ENCODE measurements around the gene C2orf76.

Gene C2orf76

GRCh38 chr2:119263656-119264055 lies 103.0 kb downstream of the C2orf76 start:
- DNase-seq (ENCODE audit: low spot score): no peak

- DNase-seq (ENCODE audit: low spot score): no peak
Measured at GRCh38 chr2:119263025-119263424, 103.6 kb downstream of the C2orf76 start.

GRCh38 chr2:119261493-119262225 lies 105.0 kb downstream of the C2orf76 start:
- no peak for DNase-seq (ENCODE audit: low spot score)

- no peak for DNase-seq (ENCODE audit: low spot score)
Measured at GRCh38 chr2:119260646-119261492, 105.8 kb downstream of the C2orf76 start.

GRCh38 chr2:119259296-119259860 lies 107.3 kb downstream of the C2orf76 start:
- no peak for DNase-seq (ENCODE audit: low spot score)

GRCh38 chr2:119257198-119257597 lies 109.4 kb downstream of the C2orf76 start:
- no peak for DNase-seq (ENCODE audit: low spot score)

- no peak for DNase-seq (ENCODE audit: low spot score)
Measured at GRCh38 chr2:119256582-119256921, 110.1 kb downstream of the C2orf76 start.

- no peak for DNase-seq (ENCODE audit: low spot score)
Measured at GRCh38 chr2:119255760-119256581, 110.7 kb downstream of the C2orf76 start.

GRCh38 chr2:119254601-119255080 lies 112.0 kb downstream of the C2orf76 start:
- DNase-seq (ENCODE audit: low spot score): peak; percentile 33

GRCh38 chr2:119253760-119254600 lies 112.7 kb downstream of the C2orf76 start:
- DNase-seq (ENCODE audit: low spot score): peak; percentile 41

GRCh38 chr2:119253114-119253702 lies 113.4 kb downstream of the C2orf76 start:
- no peak for DNase-seq (ENCODE audit: low spot score)

Measured in ecto neural progenitor cell (in vitro differentiated cells).